IPS DF 4.7 (cell line): Measurements from ENCODE around the gene CCDC90B.
A peak's percentile ranks its signal among the peaks of the same experiment; 100 is the strongest.
"Not testable (repeated sequence)": the region's sequence is repeated elsewhere in the genome, so short reads cannot be mapped to it uniquely, and the experiment has no call there.

Source experiments
- DNase-seq: peaks from one replicate; pipeline ENCODE4 v3.0.0-alpha.2; 2013; ENCODE audit warnings: low spot score; ENCODE audit errors: extremely low read depth

The CCDC90B gene

DNA sequence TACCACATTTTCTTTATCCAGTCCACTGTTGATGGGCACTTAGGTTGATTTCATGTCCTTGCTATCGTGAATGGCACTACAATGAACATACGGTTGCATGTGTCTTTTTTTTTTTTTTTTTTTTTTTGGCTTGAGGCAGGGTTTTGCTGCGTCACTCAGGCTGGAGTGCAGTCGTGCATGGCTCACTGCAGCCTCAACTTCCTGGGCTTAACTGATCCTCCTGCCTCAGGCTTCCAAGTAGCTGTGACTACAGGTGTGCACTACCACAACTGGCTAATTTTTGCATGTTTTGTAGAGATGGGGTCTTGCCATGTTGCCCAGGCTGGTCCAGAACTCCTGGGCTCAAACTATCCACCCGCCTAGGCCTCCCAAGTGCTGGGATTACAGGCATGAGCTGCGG, 1.5 kb upstream of the CCDC90B start:
- DNase-seq: no peak

GRCh38 chr11:83285151-83285770, 906 bp downstream of the CCDC90B start:
- DNase-seq: no peak

DNA sequence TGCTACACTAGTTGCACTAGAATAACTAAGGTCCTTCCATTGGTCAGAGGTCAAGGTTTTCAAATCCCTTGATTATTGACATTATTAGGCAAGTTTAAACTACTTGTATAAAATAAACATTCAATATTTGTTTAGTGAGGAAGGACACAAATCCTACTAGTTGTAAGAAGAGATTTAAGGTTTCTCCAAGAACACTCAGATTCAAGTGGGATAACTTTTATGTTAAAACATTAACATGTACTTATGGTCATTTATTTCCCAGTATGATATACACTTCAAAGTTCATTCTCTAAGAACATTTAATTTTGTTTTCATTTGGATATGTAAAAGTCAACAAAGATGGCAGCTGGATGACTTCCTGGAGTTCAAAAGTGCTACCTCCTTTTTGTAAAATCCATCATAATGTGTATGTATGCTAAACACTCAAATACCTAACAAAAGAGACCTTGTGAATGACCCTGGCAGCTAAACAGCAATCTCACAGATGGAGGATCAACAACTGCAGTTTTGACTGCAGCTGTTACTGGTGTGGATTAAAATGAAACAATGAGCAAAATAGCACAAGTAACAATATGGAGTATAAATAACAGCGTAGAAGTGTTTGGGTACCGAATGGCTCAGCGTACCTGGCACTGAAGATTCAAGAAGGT, 1.5 kb downstream of the CCDC90B start:
- no peak for DNase-seq

GRCh38 chr11:83282084-83282716, 4.0 kb downstream of the CCDC90B start:
- DNase-seq: no peak

GRCh38 chr11:83280256-83280655, 5.9 kb downstream of the CCDC90B start:
- DNase-seq: no peak

DNA sequence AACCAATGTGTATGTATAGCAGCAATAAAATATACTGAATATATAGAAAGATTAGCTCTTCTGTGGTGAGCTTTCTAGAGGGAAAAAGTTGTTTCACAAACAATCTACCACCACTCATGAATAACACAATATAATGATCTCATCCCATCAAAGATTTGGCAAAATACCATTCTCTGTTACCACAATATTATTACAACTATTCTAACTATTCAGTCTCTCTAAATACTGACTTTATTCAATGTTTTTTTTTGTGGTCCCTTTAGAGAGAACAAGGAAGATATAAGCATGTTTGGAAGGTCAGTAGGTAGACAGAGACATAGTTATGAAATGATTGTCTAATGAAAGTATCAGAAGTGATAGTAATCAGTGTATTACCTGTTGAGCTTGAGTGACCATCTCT, 7.8 kb downstream of the CCDC90B start:
- no peak for DNase-seq

DNA sequence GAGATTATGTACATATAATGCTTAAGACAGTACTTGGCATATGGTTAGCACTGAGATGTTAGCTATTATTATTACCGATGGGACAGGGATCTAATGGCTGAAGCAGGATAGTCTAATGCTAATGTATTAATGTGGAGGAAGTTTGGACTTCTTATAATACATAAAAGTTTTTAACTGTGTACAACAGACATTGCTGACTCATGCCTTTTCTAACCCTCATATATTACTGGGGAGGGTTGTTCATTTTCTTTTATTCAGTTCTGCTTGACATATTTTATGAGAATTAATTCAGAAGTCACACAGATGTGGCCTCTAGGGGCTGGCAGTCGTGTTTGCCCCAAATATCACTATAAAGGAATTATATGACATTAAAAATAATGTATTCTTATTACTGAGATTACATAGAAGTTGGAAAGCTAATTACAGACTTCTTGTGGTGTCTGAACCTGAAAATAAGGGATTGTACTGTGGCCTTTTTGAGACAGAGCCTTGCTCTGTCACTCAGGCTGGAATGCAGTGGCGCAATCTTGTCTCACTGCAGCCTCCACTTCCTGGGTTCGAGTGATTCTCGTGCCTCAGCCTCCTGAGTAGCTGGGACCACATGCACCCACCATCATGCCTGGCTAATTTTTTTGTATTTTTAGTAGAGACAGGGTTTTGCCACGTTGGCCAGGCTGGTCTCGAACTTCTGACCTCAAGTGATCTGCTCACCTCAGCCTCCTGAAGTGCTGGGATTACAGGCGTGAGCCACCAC, 10.1 kb downstream of the CCDC90B start:
- DNase-seq: no peak

DNA sequence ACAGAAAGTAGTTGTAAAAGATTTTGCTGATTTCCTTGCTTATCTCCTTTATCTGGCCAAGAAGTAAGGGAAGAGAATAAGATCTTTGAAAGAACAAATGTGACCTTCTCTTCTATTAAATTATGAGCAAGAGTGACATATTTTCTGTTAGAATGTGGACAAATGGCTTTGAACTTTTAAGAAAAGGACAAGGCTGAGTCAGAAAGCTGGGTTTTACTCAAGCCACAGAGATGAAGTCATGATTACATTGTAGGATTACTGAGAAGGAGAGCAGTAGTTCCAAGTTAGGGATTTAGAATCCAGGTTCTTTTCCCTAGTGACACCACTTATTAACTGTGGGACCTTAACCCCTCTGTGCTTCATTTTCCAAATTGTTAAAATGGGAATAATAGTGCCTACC, 13.5 kb downstream of the CCDC90B start:
- DNase-seq: no peak

DNA sequence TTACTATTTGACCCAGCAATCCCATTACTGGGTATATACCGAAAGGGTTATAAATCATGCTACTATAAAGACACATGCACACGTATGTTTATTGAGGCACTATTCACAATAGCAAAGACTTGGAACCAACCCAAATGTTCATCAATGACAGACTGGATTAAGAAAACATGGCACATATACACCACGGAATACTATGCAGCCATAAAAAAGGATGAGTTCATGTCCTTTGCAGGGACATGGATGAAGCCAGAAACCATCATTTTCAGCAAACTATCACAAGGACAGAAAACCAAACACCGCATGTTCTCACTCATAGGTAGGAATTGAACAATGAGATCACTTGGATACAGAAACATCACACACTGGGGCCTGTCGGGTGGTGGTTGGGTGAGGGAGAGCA, 14.4 kb downstream of the CCDC90B start:
- not testable (repeated sequence) for DNase-seq

- DNase-seq: not testable (repeated sequence)
These were observed 17.1 kb downstream of the CCDC90B start for GRCh38 chr11:83269080-83269479.

DNA sequence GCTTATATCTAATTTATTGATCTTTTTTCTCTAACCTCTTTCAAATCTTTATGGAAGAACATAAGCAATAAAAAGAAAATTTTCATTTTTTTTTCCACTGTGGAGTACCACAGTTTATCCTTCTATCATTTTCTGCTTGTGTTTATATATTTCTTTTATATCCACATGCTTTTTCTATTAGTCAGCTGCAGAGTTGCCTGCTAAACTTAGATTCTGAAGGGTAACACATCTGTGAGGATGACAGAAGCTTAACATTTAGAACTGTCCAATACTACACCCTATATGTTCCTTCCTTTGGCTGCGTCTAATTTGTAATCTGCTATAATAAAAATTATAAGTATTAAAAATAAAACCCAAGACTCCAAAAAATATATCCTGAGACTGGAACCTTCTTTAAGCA, 20.8 kb downstream of the CCDC90B start:
- DNase-seq: no peak

- DNase-seq: no peak
These were observed 26.6 kb downstream of the CCDC90B start for GRCh38 chr11:83259559-83259958.

DNA sequence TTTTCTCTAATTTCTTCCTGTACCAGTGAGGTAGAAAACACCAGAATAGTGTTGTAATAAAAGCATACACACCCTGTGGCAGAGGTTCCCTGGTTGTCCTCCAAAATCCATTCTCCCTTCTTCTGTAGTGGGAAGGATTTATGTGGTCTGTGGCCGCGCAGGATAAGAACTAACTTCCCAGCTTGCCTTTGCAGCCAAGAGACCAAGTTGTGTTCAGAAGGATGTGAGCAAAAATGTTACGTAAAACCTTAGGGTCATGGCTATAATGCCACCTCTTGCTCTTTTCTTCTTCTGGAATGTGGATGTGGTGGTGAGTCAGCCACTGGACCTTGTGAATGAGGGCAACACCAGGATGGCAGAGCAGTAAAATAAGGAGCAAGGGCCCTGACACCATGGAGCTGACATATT, 28.4 kb downstream of the CCDC90B start:
- no peak for DNase-seq

DNA sequence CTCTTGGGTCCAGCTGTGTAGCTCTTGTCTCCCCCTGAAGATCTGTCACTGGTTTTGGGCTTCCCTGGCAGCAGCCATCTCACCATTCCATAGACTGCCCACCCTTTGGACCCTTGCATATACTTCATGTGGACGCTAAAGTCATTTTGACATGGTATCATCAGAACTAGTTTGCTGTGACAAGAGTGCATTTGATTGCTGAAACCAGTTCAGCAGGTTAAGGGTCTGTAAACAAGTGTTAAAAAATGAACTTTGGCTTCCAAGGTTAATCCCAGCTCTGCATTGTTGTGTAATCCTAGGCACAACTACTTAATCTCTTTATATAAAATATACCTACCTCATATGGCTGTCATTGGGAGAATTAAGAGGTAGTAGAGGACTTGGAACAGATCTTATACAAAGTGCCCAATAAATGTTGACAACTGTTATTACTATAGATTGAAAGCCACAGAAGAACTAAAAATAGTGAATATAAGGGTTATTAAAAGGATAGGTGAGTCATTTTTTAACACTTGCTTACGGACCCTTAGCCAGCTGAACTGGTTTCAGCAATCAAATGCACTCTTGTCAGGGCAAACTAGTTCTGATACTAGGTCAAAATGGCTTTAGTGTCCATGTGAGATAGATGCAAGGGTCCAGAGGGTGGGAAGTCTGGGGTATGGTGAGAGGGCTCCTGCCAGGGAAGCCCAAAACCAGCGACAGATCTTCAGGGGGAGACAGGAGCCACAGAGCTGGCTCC, 29.4 kb downstream of the CCDC90B start:
- no peak for DNase-seq

- no peak for DNase-seq
These were observed 30.8 kb downstream of the CCDC90B start for GRCh38 chr11:83255366-83255765.

DNA sequence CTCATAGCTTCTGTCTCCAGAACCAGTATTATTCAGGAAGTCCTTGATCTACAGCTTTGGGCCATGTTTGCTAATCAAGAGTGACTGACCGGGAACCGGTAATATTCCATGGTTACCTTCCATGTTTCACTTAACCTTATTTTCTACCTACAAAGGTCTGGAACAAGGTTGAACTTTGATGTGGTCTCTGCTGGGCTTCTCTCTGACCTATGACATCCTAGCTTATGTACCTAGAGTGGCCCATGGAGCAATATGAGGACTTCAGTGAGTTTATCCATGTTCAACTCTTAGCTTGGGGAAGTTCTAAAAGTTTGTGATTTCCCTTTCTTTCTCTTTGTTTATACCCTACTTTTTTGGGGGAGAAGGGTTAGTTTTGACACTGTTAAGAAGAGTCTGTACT, 33.2 kb downstream of the CCDC90B start:
- no peak for DNase-seq

GRCh38 chr11:83252266-83252665, 33.9 kb downstream of the CCDC90B start:
- DNase-seq: no peak

DNA sequence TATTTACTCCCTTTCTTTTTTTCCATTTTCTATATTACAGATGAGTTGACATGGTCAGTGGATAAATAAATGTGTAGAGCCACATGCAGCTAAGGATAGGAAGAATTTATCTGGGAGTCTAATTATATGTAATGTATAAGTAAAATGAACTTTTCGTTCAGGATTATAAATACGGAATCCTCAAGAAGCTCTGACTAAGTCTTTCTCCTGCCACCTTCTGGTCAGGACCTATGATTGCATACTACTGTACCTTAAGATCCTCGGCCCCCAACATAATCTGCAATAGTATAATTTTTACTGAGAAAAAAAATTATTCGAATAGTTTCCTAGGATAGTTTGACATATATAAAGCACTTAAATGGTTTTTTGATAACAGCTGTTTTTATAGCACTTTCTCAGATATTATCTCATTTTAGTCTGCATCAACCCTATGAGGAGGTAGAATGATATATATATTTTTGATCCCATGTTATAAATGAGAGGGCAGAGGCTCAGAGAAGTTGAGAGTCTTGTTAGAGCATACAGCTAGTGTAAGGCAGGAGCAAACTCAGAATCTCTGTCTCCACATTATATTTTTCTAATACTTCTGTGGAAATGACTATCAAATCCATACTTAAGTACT, 36.1 kb downstream of the CCDC90B start:
- DNase-seq: no peak

- no peak for DNase-seq
These were observed 36.7 kb downstream of the CCDC90B start for GRCh38 chr11:83249445-83249844.

- DNase-seq: peak; percentile 51
These were observed 44.7 kb downstream of the CCDC90B start for GRCh38 chr11:83241291-83241946.

DNA sequence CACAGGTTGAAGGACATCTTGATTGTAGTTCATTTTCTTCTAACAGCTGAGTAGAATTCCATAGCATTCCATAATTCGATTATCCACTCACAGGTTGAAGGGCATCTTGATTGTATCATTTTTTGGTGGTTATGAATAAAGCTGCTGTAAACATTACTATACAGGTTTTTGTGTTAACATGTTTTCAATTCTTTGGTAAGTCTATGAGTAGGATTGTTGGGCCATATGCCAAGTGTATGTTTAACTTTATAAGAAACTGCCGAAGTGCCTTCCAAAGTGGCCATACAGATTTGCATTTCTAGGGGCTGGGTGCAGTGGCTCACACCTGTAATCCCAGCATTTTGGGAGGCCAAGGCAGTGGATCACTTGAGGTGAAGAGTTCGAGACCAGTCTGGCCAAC, 48.1 kb downstream of the CCDC90B start:
- no peak for DNase-seq
